VCaP (cell line): ENCODE results near the gene AP2S1.
A peak's percentile ranks its signal among the peaks of the same experiment; 100 is the strongest.

Source experiments
- H3K27ac ChIP-seq: fragments of 450-650 bp; 2 replicates; pipeline ENCODE4 v1.5.1; 2017
- TF ChIP-seq, protein P1 (sequence below): fragments of 450-650 bp; conservative IDR thresholded peaks from 2 replicates; pipeline ENCODE4 v1.5.1; 2017; ENCODE audit warnings: mild to moderate bottlenecking, moderate library complexity

Gene AP2S1

DNA sequence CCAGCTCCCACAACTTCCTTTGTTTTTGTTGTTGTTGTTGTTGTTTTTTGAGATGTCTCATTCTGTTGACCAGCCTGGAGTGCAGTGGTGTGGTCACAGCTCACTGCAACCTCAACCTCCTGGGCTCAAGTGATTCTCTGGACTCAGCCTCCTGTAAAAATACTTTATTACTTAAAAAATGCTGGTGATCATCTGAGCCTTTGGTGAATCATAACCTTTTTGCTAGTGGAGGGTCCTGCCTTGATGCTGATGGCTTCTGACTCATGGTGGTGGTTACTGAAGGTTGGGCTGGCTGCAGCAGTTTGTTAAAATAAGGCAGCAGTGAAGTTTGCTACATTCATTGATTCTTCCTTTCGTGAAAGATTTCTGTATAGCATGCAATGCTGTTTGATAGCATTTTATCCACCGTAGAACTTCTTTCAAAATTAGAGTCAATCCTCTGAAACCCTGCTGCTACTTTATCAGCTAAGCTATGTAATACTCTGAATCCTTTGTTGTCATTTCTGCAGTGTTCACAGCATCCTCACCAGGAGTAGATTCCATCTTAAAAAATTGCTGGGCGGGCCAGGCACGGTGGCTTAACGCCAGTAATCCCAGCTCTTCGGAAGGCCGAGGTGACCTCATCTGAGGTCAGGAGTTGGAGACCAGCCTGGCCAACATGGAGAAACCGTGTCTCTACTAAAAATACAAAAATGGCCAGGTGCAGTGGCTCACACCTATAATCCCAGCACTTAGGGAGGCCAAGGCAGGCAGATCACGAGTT is 28.1 kb upstream of the AP2S1 start:
- TF ChIP-seq, protein P1, sequence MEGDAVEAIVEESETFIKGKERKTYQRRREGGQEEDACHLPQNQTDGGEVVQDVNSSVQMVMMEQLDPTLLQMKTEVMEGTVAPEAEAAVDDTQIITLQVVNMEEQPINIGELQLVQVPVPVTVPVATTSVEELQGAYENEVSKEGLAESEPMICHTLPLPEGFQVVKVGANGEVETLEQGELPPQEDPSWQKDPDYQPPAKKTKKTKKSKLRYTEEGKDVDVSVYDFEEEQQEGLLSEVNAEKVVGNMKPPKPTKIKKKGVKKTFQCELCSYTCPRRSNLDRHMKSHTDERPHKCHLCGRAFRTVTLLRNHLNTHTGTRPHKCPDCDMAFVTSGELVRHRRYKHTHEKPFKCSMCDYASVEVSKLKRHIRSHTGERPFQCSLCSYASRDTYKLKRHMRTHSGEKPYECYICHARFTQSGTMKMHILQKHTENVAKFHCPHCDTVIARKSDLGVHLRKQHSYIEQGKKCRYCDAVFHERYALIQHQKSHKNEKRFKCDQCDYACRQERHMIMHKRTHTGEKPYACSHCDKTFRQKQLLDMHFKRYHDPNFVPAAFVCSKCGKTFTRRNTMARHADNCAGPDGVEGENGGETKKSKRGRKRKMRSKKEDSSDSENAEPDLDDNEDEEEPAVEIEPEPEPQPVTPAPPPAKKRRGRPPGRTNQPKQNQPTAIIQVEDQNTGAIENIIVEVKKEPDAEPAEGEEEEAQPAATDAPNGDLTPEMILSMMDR = no peak
- no peak overlapping the region for H3K27ac ChIP-seq

DNA sequence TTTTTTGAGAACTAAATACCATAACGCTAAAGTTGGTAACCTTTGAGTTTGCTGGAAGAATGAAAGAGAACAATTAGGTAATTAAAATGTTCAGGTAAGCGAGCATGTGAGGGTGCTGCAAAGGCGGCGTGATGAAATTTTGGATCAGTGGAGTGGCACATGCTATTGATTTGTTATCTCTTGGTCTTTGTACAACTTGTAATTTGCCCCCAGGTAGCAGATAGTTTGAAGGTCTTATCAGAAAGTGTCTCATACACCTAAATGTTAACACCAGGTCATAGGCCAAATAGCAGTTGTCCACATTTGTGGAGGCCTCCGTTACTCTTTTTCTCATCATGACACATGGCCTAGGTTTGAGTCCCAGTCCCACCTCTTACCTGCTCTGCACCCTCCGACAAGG is 25.0 kb upstream of the AP2S1 start:
- TF ChIP-seq, protein P1 = no peak
- no peak overlapping the region for H3K27ac ChIP-seq

GRCh38 chr19:46875234-46875633 is 24.6 kb upstream of the AP2S1 start:
- TF ChIP-seq, protein P1 = no peak
- peak overlapping the region; percentile 46; the same call in 1 of the 2 replicates for H3K27ac ChIP-seq

DNA sequence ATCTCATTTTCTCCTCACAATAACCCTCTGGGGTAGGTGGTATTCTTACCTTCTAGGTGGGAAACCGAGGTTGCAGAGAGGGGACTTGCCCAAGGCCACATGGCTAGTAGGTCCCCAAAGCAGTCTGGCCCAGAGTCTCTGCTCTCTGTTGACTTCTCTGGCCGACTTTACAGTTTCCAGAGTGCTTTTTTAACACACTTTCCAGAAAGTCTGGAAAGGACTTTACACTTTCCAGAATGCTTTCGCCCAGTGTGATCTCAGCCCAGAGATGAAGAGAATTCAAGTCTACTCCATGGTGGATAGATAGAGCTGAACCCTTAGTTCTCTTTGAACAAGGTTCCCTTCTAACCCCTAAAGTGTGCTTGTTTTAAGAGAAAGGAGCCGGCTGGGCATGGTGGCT is 22.3 kb upstream of the AP2S1 start:
- H3K27ac ChIP-seq = no peak overlapping the region
- TF ChIP-seq, protein P1 = no peak

GRCh38 chr19:46871173-46871572 is 20.5 kb upstream of the AP2S1 start:
- H3K27ac ChIP-seq = peak overlapping the region; percentile 13; the same call in 1 of the 2 replicates

- TF ChIP-seq, protein P1 = no peak
- H3K27ac ChIP-seq = peak overlapping the region; percentile 99
Measured at GRCh38 chr19:46868025-46868802, 17.6 kb upstream of the AP2S1 start.

DNA sequence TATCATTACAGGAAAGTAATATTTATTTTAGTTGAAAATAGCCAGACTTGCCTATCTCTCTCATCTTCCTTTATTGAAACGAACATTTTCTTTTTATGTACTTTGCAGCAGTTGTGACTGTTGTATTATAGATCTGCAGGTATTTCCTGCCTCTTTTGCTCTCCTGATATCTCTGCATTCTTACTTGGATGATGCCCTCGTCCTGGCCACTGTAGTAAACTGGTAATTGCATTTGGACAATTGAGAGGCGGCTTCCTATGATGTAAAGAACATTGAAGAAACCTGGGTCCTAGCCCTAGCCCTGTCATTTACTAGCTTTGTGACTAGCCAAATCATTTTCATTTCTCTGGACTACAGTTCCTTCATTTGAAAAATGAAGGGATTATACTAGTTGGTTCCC is 16.5 kb upstream of the AP2S1 start:
- TF ChIP-seq, protein P1 = no peak
- peak overlapping the region; percentile 99 for H3K27ac ChIP-seq
